ENCODE data around the gene CFAP410. TPM values are rescaled to one million over a fixed set of nuclear protein-coding genes. Genes with fewer than 3 reads are reported as not detected.

CFAP410 gene
- total and polyA plus RNA-seq, 2 of the 4 experiments (the other 2 are of a cell fraction): 3.8 to 10.3 TPM

DNA sequence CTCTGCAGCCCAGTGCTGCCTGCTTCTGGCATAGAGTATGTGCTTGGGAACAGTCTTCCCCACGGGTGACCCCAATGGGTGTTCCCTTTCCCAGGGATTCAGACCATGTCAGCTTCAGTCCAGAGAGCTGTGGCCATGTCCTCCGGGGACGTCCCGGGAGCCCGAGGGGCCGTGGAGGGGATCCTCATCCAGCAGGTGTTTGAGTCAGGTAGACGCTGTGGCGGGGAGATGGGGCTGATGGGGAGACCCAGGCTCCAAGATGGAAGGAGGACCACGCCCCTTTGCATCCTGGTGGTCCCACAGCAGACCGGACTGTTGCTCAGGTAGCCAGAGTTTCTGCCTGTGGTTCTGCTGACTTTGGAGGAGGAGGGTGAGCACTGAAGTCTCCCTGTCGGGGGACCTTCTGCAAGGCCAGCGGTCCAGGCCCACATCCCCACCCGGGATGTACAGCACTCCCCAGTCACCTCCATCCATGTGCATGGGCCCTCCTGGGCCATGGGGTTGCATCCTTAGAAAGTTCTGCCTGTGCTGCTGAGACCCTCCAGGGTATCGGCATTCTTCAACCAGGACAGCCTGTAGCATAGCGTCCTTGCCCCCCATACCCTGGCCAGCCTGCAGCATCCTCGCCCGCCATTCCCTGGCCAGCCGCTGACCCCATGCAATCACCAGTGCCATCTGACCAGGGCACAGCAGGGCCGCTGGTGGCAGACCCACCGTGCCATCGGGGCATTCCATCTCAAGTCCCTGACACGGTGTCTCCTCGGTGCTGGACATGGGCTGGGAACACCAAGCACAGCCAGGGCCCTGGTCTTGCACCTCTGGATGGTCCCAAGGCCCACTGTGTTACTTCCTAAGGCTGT is 50.7 kb downstream of the CFAP410 start:
- Histone ChIP-seq H2AFZ (replicated peaks; ENCODE audit: low read length, poor library complexity) (peak overlapping the region; percentile 21), H3K4me1 (ENCODE audit: control insufficient read depth, insufficient read depth, low read length) (peaks cover 4% of the 10 kb centered on the region; the same call in 1 of the 2 replicates), H4K8ac (ENCODE audit: low read depth in 2 of 2, low read length in 2 of 2) (no peak overlapping the region), H2AK9ac (replicated peaks; ENCODE audit: low read depth, low read length, poor library complexity) (no peak overlapping the region), H2BK5ac (ENCODE audit: low read depth, low read length, poor library complexity, severe bottlenecking) (no peak overlapping the region), H2BK20ac (ENCODE audit: low read depth, low read length) (no peak overlapping the region), H3K18ac (ENCODE audit: low read depth, low read length) (no peak overlapping the region), H3K56ac (ENCODE audit: extremely low read depth, insufficient read depth, low read length) (no peak overlapping the region), H2AK5ac (ENCODE audit: low read depth, low read length) (no peak overlapping the region), H3K27me3 (ENCODE audit: control insufficient read depth, insufficient read depth, low read length) (peaks cover 26% of the 10 kb centered on the region; the same call in 1 of the 2 replicates), H2BK15ac (ENCODE audit: low read depth, low read length) (no peak overlapping the region), H3K36me3 (ENCODE audit: control insufficient read depth, insufficient read depth, low read length) (no peaks in the 10 kb centered on the region), H4K5ac (ENCODE audit: low read depth, low read length) (no peak overlapping the region), H3K4ac (ENCODE audit: low read depth, low read length) (no peak overlapping the region), H4K91ac (ENCODE audit: insufficient read depth, low read depth, low read length) (no peak overlapping the region), H3K23ac (ENCODE audit: low read depth, low read length) (no peak overlapping the region), H3K14ac (replicated peaks; ENCODE audit: low read depth, low read length) (no peak overlapping the region), H3K79me1 (ENCODE audit: low read depth in 1 of 2, low read length in 2 of 2) (no peaks in the 10 kb centered on the region), H2BK120ac (ENCODE audit: low read depth, low read length) (no peak overlapping the region), H3K27ac (ENCODE audit: insufficient read depth, low read length) (no peak overlapping the region), H4K20me1 (ENCODE audit: insufficient read depth, low read length) (no peaks in the 10 kb centered on the region), H3K4me2 (ENCODE audit: low read depth, low read length) (no peak overlapping the region), H3K9me3 (ENCODE audit: control insufficient read depth, insufficient read depth, low read length) (no peaks in the 10 kb centered on the region), H3K9ac (ENCODE audit: low read depth, low read length) (no peak overlapping the region), H3K9me1 (ENCODE audit: insufficient read depth, low read length) (no peaks in the 10 kb centered on the region), H3K4me3 (ENCODE audit: insufficient read depth, low read depth, low read length) (no peak overlapping the region)
- intact Hi-C loops (cut with micrococcal nuclease) (no loop called here), in situ Hi-C loops (cut with MboI; ENCODE audit: low sequenced_read_pairs) (no loop called here), dilution Hi-C loops (cut with HindIII; ENCODE audit: low sequenced_read_pairs, unreplicated experiment) (no loop called here)
- WGBS, 2 experiments (ENCODE audit: extremely low coverage in 2 of 2, insufficient read length in 1 of 2): 77% methylated on average over 13 of the region's 23 CpGs; no CpG with 5 or more reads in 1 of the 2 experiments
- ATAC-seq (ENCODE audit: low read depth) (no peak), DNase-seq (no peak)
- ChIA-PET CTCF (no interaction called here), POLR2A (ENCODE audit: unreplicated experiment) (no interaction called here)
- TF ChIP-seq ELK1 (IDR thresholded peaks at IDR 0.05; ENCODE audit: borderline replicate concordance, low read depth, low read length) (no peak), CEBPB (IDR thresholded peaks at IDR 0.05; ENCODE audit: low read depth, low read length) (no peak)
- BruUV-seq (replicated peaks): no TSS peak
